CD14-positive monocyte (primary cell): Measurements from ENCODE around the gene OPTC. TPM values are rescaled to one million over a fixed set of nuclear protein-coding genes. Genes with fewer than 3 reads are reported as not detected.

Experiments used
- DNase-seq, 3 donors: peaks; one replicate each; pipeline ENCODE4 v3.0.0-alpha.2; 2011 to 2022
- H2AFZ ChIP-seq: 2 replicates; pipeline ENCODE4 v1.6.0; 2012; ENCODE audit warnings: mild to moderate bottlenecking, low read depth, low read length, inconsistent platforms; ENCODE audit not compliant: insufficient read depth, poor library complexity, severe bottlenecking
- H3K27ac ChIP-seq, 2 donors: 1 replicate in 1 of 2; 2 replicates in 1 of 2; pipeline ENCODE4 v1.5.1; 2012 to 2013; ENCODE audit warnings: low read length in 2 of 2, control low read depth in 1 of 2, inconsistent platforms in 1 of 2, low read depth in 1 of 2, mild to moderate bottlenecking in 1 of 2
- H3K27me3 ChIP-seq, 2 donors: one replicate each; pipeline versions ENCODE4 v1.6.0 to v1.6.1; 2011 to 2013; ENCODE audit warnings: low read length in 2 of 2; ENCODE audit not compliant: control insufficient read depth in 2 of 2, insufficient read depth in 2 of 2
- H3K36me3 ChIP-seq, 2 donors: replicated peaks in 1 of 2; 1 replicate in 1 of 2; 2 replicates in 1 of 2; pipeline versions ENCODE4 v1.5.1 to v1.6.1; 2012 to 2013; ENCODE audit warnings: low read length in 2 of 2, control low read depth in 1 of 2, inconsistent platforms in 1 of 2, mild to moderate bottlenecking in 1 of 2; ENCODE audit not compliant: insufficient read depth in 2 of 2, control insufficient read depth in 1 of 2
- H3K4me1 ChIP-seq, 2 donors: 1 replicate in 1 of 2; 2 replicates in 1 of 2; pipeline versions ENCODE4 v1.5.1 to v1.6.1; 2012 to 2013; ENCODE audit warnings: low read length in 2 of 2, control low read depth in 1 of 2, inconsistent platforms in 1 of 2, mild to moderate bottlenecking in 1 of 2, moderate library complexity in 1 of 2; ENCODE audit not compliant: insufficient read depth in 2 of 2, control insufficient read depth in 1 of 2
- H3K4me2 ChIP-seq: replicated peaks from 2 replicates; pipeline ENCODE3; 2012; ENCODE audit warnings: low read length, moderate library complexity, mild to moderate bottlenecking; ENCODE audit not compliant: poor library complexity, severe bottlenecking; ENCODE audit errors: extremely low read depth
- H3K4me3 ChIP-seq, 3 experiments: fragments of 200-600 bp in 1 of 3; sonication (generic) in 1 of 3; replicated peaks in 1 of 3; 1 replicate in 2 of 3; 2 replicates in 1 of 3; pipeline ENCODE4 v1.5.1; 2011 to 2013; ENCODE audit warnings: low read length in 3 of 3, mild to moderate bottlenecking in 3 of 3, control low read depth in 2 of 3, low read depth in 2 of 3, inconsistent platforms in 1 of 3, moderate library complexity in 1 of 3
- H3K79me2 ChIP-seq: 2 replicates; pipeline ENCODE4 v1.6.0; 2012; ENCODE audit warnings: mild to moderate bottlenecking, control low read depth, inconsistent platforms, low read length, moderate library complexity; ENCODE audit not compliant: insufficient read depth
- H3K9ac ChIP-seq: 2 replicates; pipeline ENCODE4 v1.6.0; 2017; ENCODE audit warnings: low read length, mild to moderate bottlenecking; ENCODE audit not compliant: insufficient read depth, poor library complexity, severe bottlenecking
- H3K9me3 ChIP-seq, 2 donors: replicated peaks in 1 of 2; 1 replicate in 1 of 2; 2 replicates in 1 of 2; pipeline versions ENCODE4 v1.5.1 to v1.6.1; 2012 to 2013; ENCODE audit warnings: low read length in 2 of 2, control low read depth in 1 of 2; ENCODE audit not compliant: control insufficient read depth in 1 of 2, insufficient read depth in 1 of 2
- H4K20me1 ChIP-seq: 2 replicates; pipeline ENCODE4 v1.6.0; 2012; ENCODE audit warnings: mild to moderate bottlenecking, low read length, control low read depth, moderate library complexity; ENCODE audit not compliant: insufficient read depth
- H3K27ac Mint-ChIP-seq, 7 donors: one replicate each; pipeline ENCODE4 v1.8.0; 2020; ENCODE audit warnings: mild to moderate bottlenecking in 7 of 7, mixed read lengths in 7 of 7, moderate library complexity in 6 of 7, inconsistent platforms in 2 of 7
- H3K27me3 Mint-ChIP-seq, 3 donors: one replicate each; pipeline ENCODE4 v1.8.0; 2021 to 2022; ENCODE audit warnings: low read depth in 3 of 3, mild to moderate bottlenecking in 3 of 3, mixed read lengths in 3 of 3, moderate library complexity in 3 of 3, inconsistent platforms in 1 of 3
- H3K36me3 Mint-ChIP-seq, 2 donors: one replicate each; pipeline ENCODE4 v1.8.0; 2020; ENCODE audit warnings: mixed read lengths in 2 of 2, inconsistent platforms in 1 of 2, mild to moderate bottlenecking in 1 of 2
- H3K4me1 Mint-ChIP-seq: one replicate; pipeline ENCODE4 v1.8.0; 2020; ENCODE audit warnings: mild to moderate bottlenecking, mixed read lengths
- H3K4me3 Mint-ChIP-seq, 2 donors: one replicate each; pipeline ENCODE4 v1.8.0; 2020; ENCODE audit warnings: mild to moderate bottlenecking in 2 of 2, mixed read lengths in 2 of 2, moderate library complexity in 1 of 2
- H3K9me3 Mint-ChIP-seq, 7 donors: one replicate each; pipeline ENCODE4 v1.8.0; 2020 to 2022; ENCODE audit warnings: mixed read lengths in 7 of 7, mild to moderate bottlenecking in 6 of 7, moderate library complexity in 6 of 7, inconsistent platforms in 2 of 7
- CTCF ChIP-seq: fragments of 200-600 bp; IDR thresholded peaks from one replicate; pipeline ENCODE4 v1.8.0; 2022; ENCODE audit warnings: antibody characterized with exemption, mild to moderate bottlenecking
- WGBS: methylation state at CpG from one replicate; pipeline ENCODE4 v1.1.5; 2013; ENCODE audit warnings: missing lambda C conversion rate; ENCODE audit not compliant: insufficient coverage; 5-methylcytosine and 5-hydroxymethylcytosine counted together
- intact Hi-C, 2 donors: fragments of 100-400 bp; cut with micrococcal nuclease; formaldehyde crosslinking; loops; one replicate each; pipeline versions ENCODE4 v1.15.0 to v1.15.1; 2023
- polyA plus RNA-seq, 3 donors: library from polyadenylated mRNA; depleted of rRNA in 1 of 3; unstranded in 2 of 3; stranded (reverse) in 1 of 3; fragments of 300-500 nt in 2 of 3; fragments of >200 nt in 1 of 3; fragmentation: Illumina TruSeq in 2 of 3; gene quantifications; 1 replicate in 2 of 3; 2 replicates in 1 of 3; pipeline ENCODE4 v1.2.3, GENCODE V29; 2012 to 2021

Gene OPTC
- polyA plus RNA-seq, 3 donors: not detected

- no peak for DNase-seq
- WGBS: no CpG with 5 or more reads among the region's 4 CpGs
- Mint-ChIP-seq H3K27ac (no peak overlapping the region), H3K4me3 (no peak overlapping the region), H3K9me3 (no peaks in the 10 kb centered on the region), H3K4me1 (peaks cover 6% of the 10 kb centered on the region), H3K27me3 (peaks cover 11 to 37% (median 12%) of the 10 kb centered on the region in 3 donors), H3K36me3 (no peaks in the 10 kb centered on the region)
- intact Hi-C loops: no loop called here
- Histone ChIP-seq H3K4me3 (no peak overlapping the region), H3K27me3 (peaks cover 0 to 2% of the 10 kb centered on the region in 2 donors), H3K9me3 (no peaks in the 10 kb centered on the region), H3K4me2 (no peak overlapping the region), H3K79me2 (no peaks in the 10 kb centered on the region), H3K4me1 (no peaks in the 10 kb centered on the region), H4K20me1 (no peaks in the 10 kb centered on the region), H3K36me3 (no peaks in the 10 kb centered on the region), H3K27ac (no peak overlapping the region), H2AFZ (no peak overlapping the region), H3K9ac (no peak overlapping the region)
- TF ChIP-seq CTCF: no peak
These were observed 20.7 kb upstream of the OPTC start for GRCh38 chr1:203473281-203473680.

GRCh38 chr1:203473781-203474305 is 20.1 kb upstream of the OPTC start:
- WGBS: 100% methylated on average over 3 of the region's 9 CpGs
- H3K27me3 ChIP-seq: peaks cover 0 to 2% of the 10 kb centered on the region in 2 donors

More at GRCh38 chr1:203473781-203474305, 20.1 kb upstream of the OPTC start:
- Histone ChIP-seq H3K79me2 (no peaks in the 10 kb centered on the region), H3K27ac (no peak overlapping the region), H2AFZ (no peak overlapping the region), H3K4me2 (no peak overlapping the region), H4K20me1 (no peaks in the 10 kb centered on the region), H3K9me3 (no peaks in the 10 kb centered on the region), H3K36me3 (no peaks in the 10 kb centered on the region), H3K4me1 (no peaks in the 10 kb centered on the region), H3K4me3 (no peak overlapping the region), H3K9ac (no peak overlapping the region)
- H3K27ac Mint-ChIP-seq: no peak overlapping the region
- H3K4me1 Mint-ChIP-seq: peaks cover 6% of the 10 kb centered on the region
- no peak overlapping the region for H3K4me3 Mint-ChIP-seq
- no peaks in the 10 kb centered on the region for H3K9me3 Mint-ChIP-seq
- no peaks in the 10 kb centered on the region for H3K36me3 Mint-ChIP-seq
- no peak for DNase-seq
- intact Hi-C loops: no loop called here
- no peak for TF ChIP-seq CTCF
- peaks cover 12 to 37% (median 13%) of the 10 kb centered on the region in 3 donors for H3K27me3 Mint-ChIP-seq
